H1 (cell line): ENCODE results near the gene FTCDNL1. TPM values are rescaled to one million over a fixed set of nuclear protein-coding genes. Genes with fewer than 3 reads are reported as not detected.

ENCODE experiments used
- CTCF ChIA-PET: fragments of 300-600 bp; sonication (Branson Sonifier 250); formaldehyde crosslinking; loops from one replicate; lab custom pipeline; 2021; ENCODE audit not compliant: partially characterized antibody; lab: Charles Lee
- POLR2A ChIA-PET: fragments of 300-600 bp; sonication (Branson Sonifier 250); formaldehyde crosslinking; loops from one replicate; lab custom pipeline; 2021; ENCODE audit warnings: inconsistent platforms; ENCODE audit not compliant: partially characterized antibody; lab: Charles Lee
- DNase-seq, 2 experiments: peaks; one replicate each; pipeline versions ENCODE4 v3.0.0 to v3.0.0-alpha.2; 2010 to 2022; ENCODE audit warnings: low spot score in 2 of 2, low read depth in 1 of 2, mixed read lengths in 1 of 2
- FAIRE-seq: peaks from 2 replicates; lab custom pipeline; 2011; peaks lifted over from hg19 to GRCh38; lab: Jason Lieb, UNC
- H2AFZ ChIP-seq: 2 replicates; pipeline ENCODE4 v1.8.1; 2012; ENCODE audit warnings: low read length, inconsistent platforms
- H2AK5ac ChIP-seq: 2 replicates; pipeline ENCODE4 v1.6.1; 2013; ENCODE audit warnings: low read depth, low read length
- H2BK120ac ChIP-seq: replicated peaks from 2 replicates; pipeline ENCODE3; 2013; ENCODE audit warnings: low read depth, low read length, inconsistent platforms
- H2BK12ac ChIP-seq: 2 replicates; pipeline ENCODE4 v1.6.1; 2013; ENCODE audit warnings: low read depth, low read length
- H2BK15ac ChIP-seq: 2 replicates; pipeline ENCODE4 v1.6.1; 2013; ENCODE audit warnings: low read length
- H2BK20ac ChIP-seq: 2 replicates; pipeline ENCODE4 v1.6.1; 2013; ENCODE audit warnings: low read length
- H2BK5ac ChIP-seq: 2 replicates; pipeline ENCODE4 v1.6.1; 2013; ENCODE audit warnings: low read depth, low read length
- H3K14ac ChIP-seq: 2 replicates; pipeline ENCODE4 v1.6.1; 2013; ENCODE audit warnings: inconsistent platforms; ENCODE audit not compliant: insufficient read length
- H3K18ac ChIP-seq: 2 replicates; pipeline ENCODE4 v1.6.1; 2013; ENCODE audit warnings: low read length; ENCODE audit errors: extremely low read depth
- H3K23ac ChIP-seq: 2 replicates; pipeline ENCODE4 v1.6.1; 2013; ENCODE audit warnings: inconsistent platforms; ENCODE audit not compliant: insufficient read length
- H3K23me2 ChIP-seq: 2 replicates; pipeline ENCODE4 v1.6.1; 2013; ENCODE audit warnings: low read depth, low read length
- H3K27ac ChIP-seq: 2 replicates; pipeline ENCODE4 v1.6.1; 2011; ENCODE audit warnings: low read depth, low read length, inconsistent platforms
- H3K27me3 ChIP-seq, 4 experiments: replicated peaks in 1 of 4; 1 replicate in 1 of 4; 2 replicates in 3 of 4; pipeline versions ENCODE4 v1.6.1 to v1.8.1; 2011 to 2013; ENCODE audit warnings: low read length in 3 of 4, mild to moderate bottlenecking in 3 of 4, inconsistent platforms in 2 of 4, mixed read lengths in 2 of 4, moderate library complexity in 1 of 4; ENCODE audit not compliant: control insufficient read depth in 3 of 4, insufficient read depth in 3 of 4; ENCODE audit errors: extremely low read depth in 1 of 4
- H3K36me3 ChIP-seq, 4 experiments: 2 replicates each; pipeline versions ENCODE4 v1.6.1 to v1.8.1; 2011 to 2013; ENCODE audit warnings: mild to moderate bottlenecking in 4 of 4, low read length in 3 of 4, moderate library complexity in 2 of 4, control low read depth in 1 of 4, inconsistent platforms in 1 of 4; ENCODE audit not compliant: insufficient read depth in 4 of 4, control insufficient read depth in 2 of 4
- H3K4ac ChIP-seq: replicated peaks from 2 replicates; pipeline ENCODE3; 2013; ENCODE audit warnings: low read length, low read depth, mixed read lengths, inconsistent platforms; ENCODE audit not compliant: insufficient read length
- H3K4me1 ChIP-seq, 4 experiments: replicated peaks in 1 of 4; 1 replicate in 1 of 4; 2 replicates in 3 of 4; pipeline versions ENCODE4 v1.6.1 to v1.8.1; 2011 to 2013; ENCODE audit warnings: low read length in 3 of 4, inconsistent platforms in 2 of 4, mixed read lengths in 1 of 4; ENCODE audit not compliant: insufficient read depth in 4 of 4, control insufficient read depth in 3 of 4
- H3K4me2 ChIP-seq, 2 experiments: 2 replicates each; pipeline versions ENCODE4 v1.6.1 to v1.8.1; 2011 to 2013; ENCODE audit warnings: low read depth in 2 of 2, low read length in 2 of 2, control low read depth in 1 of 2, inconsistent platforms in 1 of 2, mild to moderate bottlenecking in 1 of 2; ENCODE audit not compliant: insufficient read depth in 1 of 2
- H3K4me3 ChIP-seq, 4 experiments: fragments of 200-600, 300-600 bp in 1 of 4; sonication (generic), shearing (Covaris generic), sonication (Bioruptor Twin) in 1 of 4; 2 replicates each; pipeline versions ENCODE4 v1.5.1 to v1.8.1; 2011 to 2016; ENCODE audit warnings: low read length in 4 of 4, low read depth in 3 of 4, control low read depth in 2 of 4, inconsistent platforms in 2 of 4, mild to moderate bottlenecking in 2 of 4, mixed read lengths in 1 of 4, moderate library complexity in 1 of 4; ENCODE audit not compliant: insufficient read depth in 2 of 4; ENCODE audit errors: extremely low read depth in 1 of 4
- H3K56ac ChIP-seq: replicated peaks from 2 replicates; pipeline ENCODE3; 2013; ENCODE audit warnings: low read depth, mild to moderate bottlenecking, mixed read lengths, low read length, inconsistent platforms; ENCODE audit not compliant: insufficient read length
- H3K79me1 ChIP-seq: 2 replicates; pipeline ENCODE4 v1.6.1; 2013; ENCODE audit warnings: low read depth, low read length, control low read depth
- H3K79me2 ChIP-seq, 2 experiments: 2 replicates each; pipeline versions ENCODE4 v1.6.1 to v1.8.1; 2012 to 2013; ENCODE audit warnings: low read length in 2 of 2, mild to moderate bottlenecking in 2 of 2, inconsistent platforms in 1 of 2; ENCODE audit not compliant: insufficient read depth in 2 of 2, control insufficient read depth in 1 of 2
- H3K9ac ChIP-seq, 4 experiments: replicated peaks in 1 of 4; 1 replicate in 1 of 4; 2 replicates in 3 of 4; pipeline versions ENCODE4 v1.6.1 to v1.8.1; 2011 to 2013; ENCODE audit warnings: low read depth in 3 of 4, low read length in 3 of 4, control low read depth in 2 of 4, mild to moderate bottlenecking in 2 of 4, moderate library complexity in 2 of 4, inconsistent platforms in 1 of 4; ENCODE audit errors: extremely low read depth in 1 of 4
- H3K9me3 ChIP-seq, 2 experiments: 2 replicates each; pipeline versions ENCODE4 v1.6.1 to v1.8.1; 2012 to 2013; ENCODE audit warnings: mild to moderate bottlenecking in 2 of 2, moderate library complexity in 2 of 2, control low read depth in 1 of 2, inconsistent platforms in 1 of 2, low read depth in 1 of 2, low read length in 1 of 2, mixed read lengths in 1 of 2; ENCODE audit not compliant: insufficient read depth in 2 of 2
- H4K20me1 ChIP-seq, 2 experiments: replicated peaks in 1 of 2; 2 replicates each; pipeline versions ENCODE3 to v1.8.1; 2011 to 2013; ENCODE audit warnings: inconsistent platforms in 2 of 2, low read length in 2 of 2, mild to moderate bottlenecking in 1 of 2; ENCODE audit not compliant: insufficient read depth in 2 of 2, control insufficient read depth in 1 of 2
- H4K5ac ChIP-seq: 2 replicates; pipeline ENCODE4 v1.6.1; 2013; ENCODE audit warnings: low read length, low read depth, mixed read lengths, inconsistent platforms; ENCODE audit not compliant: insufficient read length
- H4K8ac ChIP-seq: 2 replicates; pipeline ENCODE4 v1.8.0; 2013; ENCODE audit warnings: mild to moderate bottlenecking, moderate library complexity, low read length, inconsistent platforms; ENCODE audit not compliant: insufficient read depth; ENCODE audit errors: extremely low read depth
- H4K91ac ChIP-seq: replicated peaks from 2 replicates; pipeline ENCODE3; 2013; ENCODE audit warnings: low read length, mixed read lengths, inconsistent platforms; ENCODE audit not compliant: insufficient read length
- CHD2 ChIP-seq: IDR thresholded peaks from 2 replicates; pipeline ENCODE4 v1.6.1; 2012; ENCODE audit warnings: low read length, improper control_type of control experiment
- RFX5 ChIP-seq: IDR thresholded peaks from 2 replicates; pipeline ENCODE4 v1.6.1; 2011; ENCODE audit warnings: low read depth, low read length, improper control_type of control experiment, borderline replicate concordance
- WGBS, 2 experiments: shearing (Covaris generic) in 1 of 2; methylation state at CpG; one replicate each; pipeline versions ENCODE4 v1.1.6 to v1.1.7; 2013 to 2015; ENCODE audit warnings: low lambda C conversion rate in 2 of 2, mixed read lengths in 2 of 2, inconsistent platforms in 1 of 2, low coverage in 1 of 2, missing lambda C conversion rate in 1 of 2; ENCODE audit not compliant: insufficient replicate concordance in 2 of 2, insufficient coverage in 1 of 2, insufficient read length in 1 of 2; ENCODE audit errors: extremely low coverage in 1 of 2, missing lambda C conversion rate in 1 of 2; 5-methylcytosine and 5-hydroxymethylcytosine counted together
- polyA plus RNA-seq, 7 experiments: library from polyadenylated mRNA; depleted of rRNA in 3 of 7; stranded (reverse) in 5 of 7; unstranded in 2 of 7; fragments of >200 nt in 5 of 7; fragments of 200-250 nt in 2 of 7; gene quantifications; 1 replicate in 5 of 7; 2 replicates in 1 of 7; 4 replicates in 1 of 7; pipeline versions ENCODE4 v1.2.1 to v1.2.3, GENCODE V29; 2011 to 2013; ENCODE audit warnings: missing spikeins in 2 of 7, mixed read lengths in 2 of 7
- total RNA-seq: library from RNA; stranded (reverse); fragmentation: NEBNext Ultra II Directional; extraction: Animal tissue kit (Norgen Biotek cat#: 25700); gene quantifications from 2 replicates; pipeline ENCODE4 v1.2.1, GENCODE V29; 2021

Gene FTCDNL1
- total and polyA plus RNA-seq, 2 of the 8 experiments (the other 6 are each of a cell fraction or from before 2014, with no cell fraction given) = 0.41 to 0.97 TPM

GRCh38 chr2:199868431-199869226 is 17.6 kb upstream of the FTCDNL1 start:
- peak overlapping the region; percentile 54 for H3K4me2 ChIP-seq
- WGBS, 2 experiments = 6% methylated on average over 5 of the region's 5 CpGs; no CpG with 5 or more reads in 1 of the 2 experiments
- H3K27me3 ChIP-seq = no peaks in the 10 kb centered on the region
- ChIA-PET CTCF (interaction anchor here (1.4 kb wide), 1 partner anchor 8 kb away, joined by 6 read pairs; no protein-coding TSS in a partner anchor), POLR2A (interaction anchor here (1.9 kb wide), 1 partner anchor 43 kb away, joined by 7 read pairs; the partner anchor contains the start of gene C2orf69)
- H3K23me2 ChIP-seq = 0 out of 2 replicates have a peak, but pooled peaks cover 1% of the 10 kb centered on the region
- no peak overlapping the region for H3K23ac ChIP-seq
- H3K4me1 ChIP-seq = peaks cover 0 to 18% (median 7%) of the 10 kb centered on the region in 4 experiments; a peak in 4 of 7 replicates
- FAIRE-seq = no peak
- H3K79me2 ChIP-seq = no peaks in the 10 kb centered on the region
- peak overlapping the region; percentile 61; the same call in 1 of the 2 replicates for H2BK5ac ChIP-seq
- peak overlapping the region; percentile 96 for H4K5ac ChIP-seq
- H2BK20ac ChIP-seq = no peak overlapping the region
- no peaks in the 10 kb centered on the region for H4K20me1 ChIP-seq
- DNase-seq = no peak
- H2BK15ac ChIP-seq = no peak overlapping the region
- no peak for TF ChIP-seq CHD2
- no peak for TF ChIP-seq RFX5
- peak overlapping the region; percentile 36 for H4K91ac ChIP-seq
- no peak overlapping the region for H2AFZ ChIP-seq
- peak overlapping the region; percentile 62 for H3K27ac ChIP-seq
- no peaks in the 10 kb centered on the region for H3K79me1 ChIP-seq
- no peak overlapping the region for H3K56ac ChIP-seq
- 0 out of 4 replicates have a peak, but pooled peaks cover 0 to 2% of the 10 kb centered on the region in 2 experiments for H3K9me3 ChIP-seq
- no peak overlapping the region for H3K14ac ChIP-seq
- H3K4me3 ChIP-seq = peak overlapping the region in 1 of 4 experiments; percentile 48; a peak in 1 of 8 replicates
- H3K18ac ChIP-seq = peak overlapping the region; percentile 89; the same call in 1 of the 2 replicates
- H3K4ac ChIP-seq = no peak overlapping the region
- H4K8ac ChIP-seq = no peak overlapping the region
- H2BK12ac ChIP-seq = 0 out of 2 replicates have a peak overlapping the region, but pooled peaks have one; percentile 20
- peak overlapping the region; percentile 67 for H2BK120ac ChIP-seq
- no peak overlapping the region for H2AK5ac ChIP-seq
- H3K36me3 ChIP-seq = no peaks in the 10 kb centered on the region
- H3K9ac ChIP-seq = no peak overlapping the region
